Activated T-cell treated with anti-CD3 and anti-CD28 coated beads, Interleukin-2, amount 50 U/mL, for 72 hours (primary cell): Measurements from ENCODE around the gene MAP4. TPM values are rescaled to one million over a fixed set of nuclear protein-coding genes. Genes with fewer than 3 reads are reported as not detected.

Experiments
- ATAC-seq, 2 donors: fragments of 150-1000 bp; cut with Tn5 transposase; replicated peaks in 1 of 2; 2 replicates each; pipeline ENCODE4 v1.10.0; 2021; ENCODE audit warnings: moderate library complexity in 2 of 2, mild to moderate bottlenecking in 1 of 2
- DNase-seq, 2 donors: peaks; one replicate each; pipeline ENCODE4 v3.0.0; 2021 to 2022; ENCODE audit warnings: mixed read lengths in 1 of 2
- H3K27ac Mint-ChIP-seq: one replicate; pipeline ENCODE4 v1.8.0; 2022; ENCODE audit warnings: mild to moderate bottlenecking, moderate library complexity, mixed read lengths
- H3K27me3 Mint-ChIP-seq: one replicate; pipeline ENCODE4 v1.8.0; 2022; ENCODE audit warnings: low read depth, mixed read lengths
- H3K36me3 Mint-ChIP-seq, 2 donors: one replicate each; pipeline ENCODE4 v1.8.0; 2022; ENCODE audit warnings: mixed read lengths in 2 of 2, mild to moderate bottlenecking in 1 of 2; ENCODE audit not compliant: insufficient read depth in 2 of 2
- H3K4me1 Mint-ChIP-seq: one replicate; pipeline ENCODE4 v1.8.0; 2022; ENCODE audit warnings: low read depth, mixed read lengths
- H3K4me3 Mint-ChIP-seq, 2 donors: one replicate each; pipeline ENCODE4 v1.8.0; 2022; ENCODE audit warnings: mild to moderate bottlenecking in 2 of 2, mixed read lengths in 2 of 2, moderate library complexity in 2 of 2
- H3K9me3 Mint-ChIP-seq, 2 donors: one replicate each; pipeline ENCODE4 v1.8.0; 2022; ENCODE audit warnings: mixed read lengths in 2 of 2
- total RNA-seq, 2 donors: library from RNA; stranded (reverse); gene quantifications; one replicate each; pipeline ENCODE4 v1.2.3, GENCODE V29; 2022

The MAP4 gene
- total RNA-seq, 2 donors from 2014 or later: 135 to 149 TPM

DNA sequence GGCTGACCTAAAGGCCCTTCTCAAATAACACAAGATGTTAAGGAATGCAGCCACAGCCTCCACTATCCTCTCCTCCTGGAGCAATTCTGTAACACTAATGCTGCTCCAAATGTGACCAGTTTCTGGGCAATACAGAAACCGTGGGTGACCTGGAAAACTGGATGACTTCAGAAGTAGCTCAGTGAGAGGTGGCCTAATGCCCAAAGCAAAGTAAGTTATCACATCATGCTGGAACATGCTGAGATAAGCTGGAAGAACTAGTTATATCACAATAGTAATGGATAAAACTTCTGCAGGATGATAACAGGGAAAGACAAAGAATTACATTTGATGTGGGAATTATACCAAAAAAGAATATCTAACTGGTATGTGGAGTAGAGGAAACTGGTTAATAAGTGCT, 141.3 kb downstream of the MAP4 start:
- Mint-ChIP-seq H3K27ac (peak overlapping the region; percentile 45), H3K36me3 (peaks cover 2 to 5% of the 10 kb centered on the region in 2 donors), H3K4me1 (no peaks in the 10 kb centered on the region), H3K4me3 (no peak overlapping the region), H3K9me3 (no peaks in the 10 kb centered on the region), H3K27me3 (no peaks in the 10 kb centered on the region)
- no peak for DNase-seq
- no peak for ATAC-seq

GRCh38 chr3:47874438-47874837, 141.8 kb downstream of the MAP4 start:
- Mint-ChIP-seq H3K9me3 (no peaks in the 10 kb centered on the region), H3K4me1 (no peaks in the 10 kb centered on the region)

DNA sequence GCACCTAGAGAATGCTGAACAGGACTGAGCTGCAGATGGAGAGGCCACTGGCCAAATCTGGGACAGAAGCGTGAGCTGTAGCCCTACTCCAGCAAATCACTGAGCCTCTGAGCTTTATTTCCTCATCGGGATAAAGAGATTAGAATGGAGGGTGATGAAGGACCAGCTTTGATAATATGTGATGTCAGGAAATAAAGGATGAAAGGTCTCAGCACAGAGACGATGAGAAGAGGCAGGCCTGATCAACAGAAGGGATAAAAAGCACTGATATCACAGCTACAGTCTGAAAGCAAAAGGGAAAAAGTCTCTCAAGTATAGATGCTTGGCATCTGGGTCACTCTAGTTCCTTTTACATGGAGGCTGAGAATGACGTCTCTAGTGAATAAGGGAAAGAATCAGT, 143.3 kb downstream of the MAP4 start:
- no peak overlapping the region for H3K27ac Mint-ChIP-seq
- H3K9me3 Mint-ChIP-seq: no peaks in the 10 kb centered on the region
- H3K4me3 Mint-ChIP-seq: no peak overlapping the region
- no peaks in the 10 kb centered on the region for H3K4me1 Mint-ChIP-seq
- H3K27me3 Mint-ChIP-seq: no peaks in the 10 kb centered on the region
- ATAC-seq: no peak
- no peak for DNase-seq
- H3K36me3 Mint-ChIP-seq: peaks cover 5 to 8% of the 10 kb centered on the region in 2 donors

More at GRCh38 chr3:47874438-47874837, 141.8 kb downstream of the MAP4 start:
- H3K36me3 Mint-ChIP-seq: peaks cover 2 to 5% of the 10 kb centered on the region in 2 donors
- ATAC-seq (no peak), DNase-seq (no peak)
- H3K27ac Mint-ChIP-seq: no peak overlapping the region
- H3K4me3 Mint-ChIP-seq: no peak overlapping the region
- no peaks in the 10 kb centered on the region for H3K27me3 Mint-ChIP-seq

DNA sequence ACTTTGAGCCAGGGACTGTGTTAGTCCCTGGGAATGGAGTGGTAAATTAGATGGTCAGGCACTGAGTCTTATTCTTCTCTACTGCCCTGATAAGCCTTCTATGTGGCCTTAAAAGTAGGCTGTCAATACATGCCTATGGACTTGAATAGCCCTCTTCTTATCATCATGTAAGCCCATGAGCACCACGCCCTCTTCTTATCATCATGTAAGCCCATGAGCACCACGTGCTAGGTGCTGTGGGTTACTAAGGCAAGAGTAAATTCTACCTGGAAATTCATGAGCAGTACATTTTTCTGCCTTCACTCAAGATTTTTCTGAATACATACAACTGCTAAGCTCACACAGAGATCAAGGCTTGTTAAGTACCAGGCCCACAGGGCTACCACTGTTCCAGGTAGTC, 144.8 kb downstream of the MAP4 start:
- H3K36me3 Mint-ChIP-seq: peaks cover 5 to 8% of the 10 kb centered on the region in 2 donors
- no peaks in the 10 kb centered on the region for H3K9me3 Mint-ChIP-seq
- no peaks in the 10 kb centered on the region for H3K4me1 Mint-ChIP-seq
- peak overlapping the region; percentile 48 for H3K27ac Mint-ChIP-seq
- ATAC-seq (no peak), DNase-seq (no peak)
- H3K4me3 Mint-ChIP-seq: no peak overlapping the region
- H3K27me3 Mint-ChIP-seq: no peaks in the 10 kb centered on the region

DNA sequence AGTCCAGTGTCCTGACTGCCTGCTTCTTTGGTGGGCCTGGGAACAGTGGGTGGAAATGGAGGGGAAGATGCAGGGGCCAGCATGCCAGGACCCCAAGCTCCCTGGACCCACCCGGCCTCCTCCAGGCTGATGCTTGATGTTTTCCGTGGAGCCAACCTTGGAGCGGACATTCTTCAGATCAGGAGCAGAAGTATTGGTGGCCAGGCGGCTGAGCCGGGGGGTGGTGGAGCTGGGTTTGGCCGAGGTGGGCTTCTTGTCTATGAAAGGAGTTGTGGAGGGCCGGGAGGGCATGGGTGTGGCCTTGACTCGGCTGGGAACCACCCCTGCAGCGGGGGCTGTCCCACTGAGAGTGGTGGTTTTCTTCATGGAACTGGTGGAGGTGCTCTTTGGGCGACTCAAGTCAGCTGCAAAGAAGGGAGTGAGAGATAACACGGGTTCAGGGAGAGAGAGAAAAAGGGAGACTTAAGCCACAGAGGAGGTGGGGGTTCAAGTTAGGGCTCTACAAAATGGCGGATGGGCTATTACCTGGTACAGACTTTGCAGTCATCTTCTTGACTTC, 145.4 kb downstream of the MAP4 start:
- no peak for ATAC-seq
- H3K36me3 Mint-ChIP-seq: peaks cover 5 to 11% of the 10 kb centered on the region in 2 donors
- no peaks in the 10 kb centered on the region for H3K9me3 Mint-ChIP-seq

GRCh38 chr3:47870156-47870555, 146.1 kb downstream of the MAP4 start:
- Mint-ChIP-seq H3K36me3 (peaks cover 5 to 12% of the 10 kb centered on the region in 2 donors), H3K27me3 (no peaks in the 10 kb centered on the region), H3K4me1 (no peaks in the 10 kb centered on the region), H3K9me3 (no peaks in the 10 kb centered on the region), H3K4me3 (no peak overlapping the region), H3K27ac (no peak overlapping the region)
- DNase-seq (no peak), ATAC-seq (no peak)

More for the DNA sequence above, 145.4 kb downstream of the MAP4 start:
- Mint-ChIP-seq H3K4me1 (no peaks in the 10 kb centered on the region), H3K27ac (no peak overlapping the region), H3K27me3 (no peaks in the 10 kb centered on the region), H3K4me3 (no peak overlapping the region)
- DNase-seq: no peak

GRCh38 chr3:47868306-47868705, 147.9 kb downstream of the MAP4 start:
- Mint-ChIP-seq H3K4me3 (no peak overlapping the region), H3K27ac (no peak overlapping the region), H3K4me1 (no peaks in the 10 kb centered on the region), H3K27me3 (no peaks in the 10 kb centered on the region), H3K9me3 (no peaks in the 10 kb centered on the region), H3K36me3 (peaks cover 3 to 12% of the 10 kb centered on the region in 2 donors)
- DNase-seq: no peak
- no peak for ATAC-seq

DNA sequence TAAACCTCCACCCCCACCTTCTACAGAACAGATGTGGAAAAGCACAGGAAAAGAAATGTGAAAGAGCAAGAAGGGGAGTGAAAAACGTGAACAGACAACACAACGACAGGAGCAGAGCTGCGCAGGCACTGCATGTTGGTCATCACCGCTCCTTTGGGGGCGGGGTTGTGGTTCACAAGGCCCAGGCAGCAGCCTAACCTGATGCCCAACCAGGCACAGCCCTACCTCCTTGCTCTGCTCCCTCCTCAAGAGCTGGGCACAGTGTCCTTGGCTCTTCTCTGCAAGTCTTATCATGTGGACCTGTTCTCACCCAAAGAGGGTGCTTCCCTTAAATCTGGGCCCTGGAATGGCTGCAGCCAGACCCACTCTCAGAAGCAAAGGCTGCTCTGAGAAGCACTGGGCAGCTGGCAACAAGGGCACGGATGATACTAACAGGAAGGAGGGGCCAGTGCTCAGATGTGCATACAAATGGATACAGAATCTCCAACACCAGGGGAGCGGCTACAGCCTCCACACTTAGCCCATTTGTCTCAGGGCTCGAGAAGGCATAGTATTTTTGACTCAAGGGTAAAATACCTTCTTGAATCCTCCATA, 148.7 kb downstream of the MAP4 start:
- no peak for ATAC-seq
- Mint-ChIP-seq H3K4me1 (no peaks in the 10 kb centered on the region), H3K27me3 (no peaks in the 10 kb centered on the region), H3K4me3 (no peak overlapping the region), H3K27ac (peak overlapping the region; percentile 23), H3K9me3 (no peaks in the 10 kb centered on the region), H3K36me3 (peaks cover 3 to 12% of the 10 kb centered on the region in 2 donors)
- DNase-seq: no peak

- peaks cover 0 to 10% of the 10 kb centered on the region in 2 donors for H3K36me3 Mint-ChIP-seq
Observed at GRCh38 chr3:47865192-47865591, 151.0 kb downstream of the MAP4 start.

DNA sequence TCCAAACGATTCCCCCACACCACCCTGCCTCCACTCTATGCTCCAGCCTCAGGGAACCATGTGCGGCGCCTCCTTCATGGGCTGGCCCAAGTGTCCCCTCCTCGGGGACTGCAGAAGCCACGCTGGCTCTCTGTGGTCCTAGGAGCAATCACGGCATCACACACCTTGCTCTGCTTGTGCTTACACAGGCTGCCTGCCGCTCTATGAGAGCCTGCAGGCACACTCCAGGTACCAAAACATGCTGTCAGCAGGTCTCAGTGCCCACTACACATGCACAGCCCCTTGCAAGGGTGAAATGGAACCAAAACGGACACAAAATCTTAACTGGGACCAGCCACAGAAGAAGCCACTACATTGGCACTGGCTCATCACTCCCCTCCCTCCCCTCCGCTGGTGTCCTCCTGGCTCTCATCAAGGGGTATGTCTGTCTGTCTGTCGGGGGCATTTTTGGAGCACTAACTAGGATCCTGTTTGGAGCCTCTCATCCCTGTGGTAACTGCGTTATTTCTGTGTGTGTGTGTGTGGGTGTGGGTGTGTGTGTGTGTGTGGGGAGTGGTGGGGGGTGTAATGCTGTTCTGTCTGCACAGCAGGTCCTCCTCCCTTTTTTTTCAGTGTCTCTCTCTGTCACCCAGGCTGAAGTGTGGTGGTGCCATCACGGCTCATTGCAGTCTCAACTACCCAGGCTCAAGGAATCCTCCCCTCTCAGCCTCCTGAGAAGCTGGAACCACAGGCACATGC, 152.7 kb downstream of the MAP4 start:
- H3K27ac Mint-ChIP-seq: no peak overlapping the region
- no peaks in the 10 kb centered on the region for H3K4me1 Mint-ChIP-seq
- H3K36me3 Mint-ChIP-seq: peaks cover 0 to 4% of the 10 kb centered on the region in 2 donors
- DNase-seq (no peak), ATAC-seq (no peak)
- H3K9me3 Mint-ChIP-seq: no peaks in the 10 kb centered on the region
- H3K27me3 Mint-ChIP-seq: no peaks in the 10 kb centered on the region
- H3K4me3 Mint-ChIP-seq: no peak overlapping the region

More at GRCh38 chr3:47865192-47865591, 151.0 kb downstream of the MAP4 start:
- H3K27ac Mint-ChIP-seq: no peak overlapping the region
- H3K4me1 Mint-ChIP-seq: no peaks in the 10 kb centered on the region
- no peak overlapping the region for H3K4me3 Mint-ChIP-seq
- H3K27me3 Mint-ChIP-seq: no peaks in the 10 kb centered on the region
- ATAC-seq (no peak), DNase-seq (no peak)
- no peaks in the 10 kb centered on the region for H3K9me3 Mint-ChIP-seq

GRCh38 chr3:47859956-47860605, 156.1 kb downstream of the MAP4 start:
- no peak overlapping the region for H3K4me3 Mint-ChIP-seq
- ATAC-seq (no peak), DNase-seq (no peak)
- H3K27ac Mint-ChIP-seq: peak overlapping the region; percentile 0
- H3K4me1 Mint-ChIP-seq: no peaks in the 10 kb centered on the region
- no peaks in the 10 kb centered on the region for H3K9me3 Mint-ChIP-seq
- H3K27me3 Mint-ChIP-seq: no peaks in the 10 kb centered on the region
- H3K36me3 Mint-ChIP-seq: peaks cover 0 to 1% of the 10 kb centered on the region in 2 donors

DNA sequence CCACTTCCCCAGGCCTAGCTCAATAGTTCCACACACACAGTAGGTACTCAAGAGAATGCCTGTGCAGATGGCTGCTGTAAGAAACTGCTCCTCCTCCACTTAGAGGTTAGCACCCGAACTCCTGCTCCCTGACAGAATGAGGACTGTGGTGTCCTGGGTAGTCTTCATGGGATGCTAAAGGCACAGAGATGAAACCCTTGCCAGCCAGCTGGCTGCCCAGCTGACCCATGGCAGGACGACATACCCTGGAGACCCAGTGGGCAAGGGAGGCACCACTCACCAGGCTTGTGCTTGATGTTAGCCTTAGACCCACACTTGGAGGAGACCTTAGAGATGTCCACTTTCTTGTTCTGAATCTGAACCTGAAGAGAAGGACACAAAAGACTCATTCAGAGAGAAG, 159.1 kb downstream of the MAP4 start:
- Mint-ChIP-seq H3K9me3 (no peaks in the 10 kb centered on the region), H3K36me3 (peaks cover 0 to 1% of the 10 kb centered on the region in 2 donors), H3K27me3 (no peaks in the 10 kb centered on the region), H3K4me3 (no peak overlapping the region), H3K4me1 (no peaks in the 10 kb centered on the region), H3K27ac (no peak overlapping the region)
- ATAC-seq (no peak), DNase-seq (no peak)

DNA sequence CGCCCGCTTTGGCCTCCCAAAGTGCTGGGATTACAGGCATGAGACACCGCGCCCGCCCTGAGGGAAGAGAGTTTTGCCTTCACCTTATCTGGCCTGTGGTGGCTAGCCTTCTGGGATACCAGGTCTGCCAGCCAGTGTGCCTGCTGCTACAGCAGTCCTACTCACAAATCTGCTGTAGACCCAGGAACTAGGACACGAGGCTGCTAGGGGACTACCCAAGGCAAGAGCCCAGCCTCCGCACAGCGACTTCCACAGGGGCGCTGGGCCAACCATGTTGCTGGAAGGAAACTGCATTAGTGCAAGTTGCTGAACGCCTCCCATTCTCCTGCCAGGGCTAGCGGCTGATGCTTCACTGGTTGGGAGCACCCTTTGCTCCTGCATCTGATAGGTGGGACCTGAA, 159.5 kb downstream of the MAP4 start:
- no peak overlapping the region for H3K4me3 Mint-ChIP-seq
- H3K9me3 Mint-ChIP-seq: no peaks in the 10 kb centered on the region
- no peaks in the 10 kb centered on the region for H3K27me3 Mint-ChIP-seq
- peaks cover 0 to 1% of the 10 kb centered on the region in 2 donors for H3K36me3 Mint-ChIP-seq
- no peak overlapping the region for H3K27ac Mint-ChIP-seq
- ATAC-seq: no peak
- no peak for DNase-seq
- no peaks in the 10 kb centered on the region for H3K4me1 Mint-ChIP-seq
